HG02642 (cell line): ENCODE data around the gene SDK1.

Source experiments
- ATAC-seq: cut with Tn5 transposase; IDR thresholded peaks from one replicate; pipeline ENCODE4 v1.9.1; 2021; ENCODE audit warnings: mild to moderate bottlenecking; ENCODE audit not compliant: unreplicated experiment, poor library complexity

Gene SDK1

GRCh38 chr7:3634396-3634795 is 333.3 kb downstream of the SDK1 start:
- ATAC-seq = no peak

- no peak for ATAC-seq
Observed at GRCh38 chr7:3636131-3636860, 335.2 kb downstream of the SDK1 start.

- no peak for ATAC-seq
Observed at GRCh38 chr7:3639253-3639652, 338.2 kb downstream of the SDK1 start.

- no peak for ATAC-seq
Observed at GRCh38 chr7:3641582-3641981, 340.5 kb downstream of the SDK1 start.

- ATAC-seq = no peak
Observed at GRCh38 chr7:3643091-3643490, 342.0 kb downstream of the SDK1 start.

GRCh38 chr7:3648276-3648675 is 347.2 kb downstream of the SDK1 start:
- ATAC-seq = no peak

GRCh38 chr7:3649250-3649649 is 348.2 kb downstream of the SDK1 start:
- ATAC-seq = no peak

- ATAC-seq = no peak
Observed at GRCh38 chr7:3649678-3650440, 348.8 kb downstream of the SDK1 start.

GRCh38 chr7:3650844-3651243 is 349.8 kb downstream of the SDK1 start:
- ATAC-seq = no peak

- no peak for ATAC-seq
Observed at GRCh38 chr7:3655635-3656034, 354.6 kb downstream of the SDK1 start.

GRCh38 chr7:3657206-3657605 is 356.2 kb downstream of the SDK1 start:
- no peak for ATAC-seq

- no peak for ATAC-seq
Observed at GRCh38 chr7:3668743-3669142, 367.7 kb downstream of the SDK1 start.

GRCh38 chr7:3670898-3671297 is 369.8 kb downstream of the SDK1 start:
- no peak for ATAC-seq

- ATAC-seq = no peak
Observed at GRCh38 chr7:3673524-3673923, 372.5 kb downstream of the SDK1 start.

- no peak for ATAC-seq
Observed at GRCh38 chr7:3678314-3678810, 377.3 kb downstream of the SDK1 start.

- ATAC-seq = no peak
Observed at GRCh38 chr7:3682028-3682710, 381.1 kb downstream of the SDK1 start.

GRCh38 chr7:3683546-3684539 is 382.8 kb downstream of the SDK1 start:
- ATAC-seq = no peak

GRCh38 chr7:3688071-3688470 is 387.0 kb downstream of the SDK1 start:
- ATAC-seq = no peak

GRCh38 chr7:3688842-3689241 is 387.8 kb downstream of the SDK1 start:
- no peak for ATAC-seq
